Left lung (tissue), 10 donors: ENCODE measurements around the gene ALLC. TPM values are rescaled to one million over a fixed set of nuclear protein-coding genes. Genes with fewer than 3 reads are reported as not detected.

Experiments
- ATAC-seq: fragments of 200-7000 bp; cut with Tn5 transposase; one replicate; pipeline ENCODE4 v1.9.1; 2020; ENCODE audit warnings: moderate library complexity
- DNase-seq, 4 donors: peaks; one replicate each; pipeline ENCODE4 v3.0.0-alpha.2; 2013 to 2020
- H3K27ac ChIP-seq, 2 donors: fragments of 200-600 bp; sonication (generic) in 1 of 2; one replicate each; pipeline versions ENCODE4 v1.5.0 to v1.8.0; 2020 to 2021
- H3K27me3 ChIP-seq, 2 donors: fragments of 200-600 bp; sonication (generic) in 1 of 2; one replicate each; pipeline versions ENCODE4 v1.5.0 to v1.8.0; 2020 to 2021
- H3K36me3 ChIP-seq, 2 donors: fragments of 200-600 bp; sonication (generic) in 1 of 2; one replicate each; pipeline versions ENCODE4 v1.5.0 to v1.8.0; 2020 to 2021
- H3K4me1 ChIP-seq, 2 donors: fragments of 200-600 bp; one replicate each; pipeline ENCODE4 v1.8.0; 2021
- H3K4me3 ChIP-seq, 2 donors: fragments of 200-600 bp; sonication (generic) in 1 of 2; one replicate each; pipeline versions ENCODE4 v1.5.0 to v1.8.0; 2020 to 2021; ENCODE audit warnings: mild to moderate bottlenecking in 1 of 2
- H3K9me3 ChIP-seq, 2 donors: fragments of 200-600 bp; sonication (generic) in 1 of 2; one replicate each; pipeline versions ENCODE4 v1.5.0 to v1.8.0; 2020 to 2021
- intact Hi-C, 2 donors: fragments of 100-400 bp; cut with DNase I; formaldehyde crosslinking; loops; one replicate each; pipeline versions ENCODE4 v1.11.2 to v1.14.2; 2022
- polyA plus RNA-seq, 6 donors: library from polyadenylated mRNA; unstranded; fragments of 120-200 nt; gene quantifications; one replicate each; pipeline ENCODE4 v1.2.1, GENCODE V29; 2013; ENCODE audit not compliant: insufficient read length in 6 of 6
- total RNA-seq, 2 donors: library from RNA; stranded (reverse); fragmentation: NEBNext Ultra II Directional; extraction: Animal tissue kit (Norgen Biotek cat#: 25700); gene quantifications; one replicate each; pipeline ENCODE4 v1.2.1, GENCODE V29; 2021
- TF ChIP-seq, protein P1 (sequence below), 2 donors: fragments of 200-600 bp; sonication (generic) in 1 of 2; IDR thresholded peaks; one replicate each; pipeline versions ENCODE4 v1.5.0 to v1.8.0; 2021; ENCODE audit warnings: antibody characterized with exemption in 2 of 2
- donor health status: DM: no; HTN: yes; CAD: no.
- donor health status: DM: no; HTN: no; CAD: no.

ALLC gene
- total and polyA plus RNA-seq, 8 donors = 0.13 TPM; not detected in 7

DNA sequence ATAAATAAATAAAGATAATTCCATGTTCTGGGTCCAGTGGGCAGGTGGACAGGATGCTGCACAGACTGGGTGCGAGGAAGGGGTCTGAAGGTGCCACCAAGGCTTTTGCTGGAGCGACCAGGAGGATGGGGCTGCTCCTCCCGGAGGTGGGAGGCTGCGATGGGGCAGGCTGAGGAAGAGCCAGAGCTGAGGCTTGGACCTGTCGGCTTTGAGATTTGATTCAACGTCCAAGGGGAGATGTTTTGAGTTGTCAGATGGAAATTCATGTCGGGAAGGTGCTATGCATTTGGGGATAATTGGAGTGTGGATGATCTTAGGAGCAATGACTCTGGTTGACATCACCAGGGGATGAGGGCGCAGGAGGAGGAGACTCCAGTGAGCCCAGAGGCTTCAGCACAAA, 11.7 kb downstream of the ALLC start:
- Histone ChIP-seq H3K9me3 (no peaks in the 10 kb centered on the region), H3K36me3 (no peaks in the 10 kb centered on the region), H3K4me3 (no peak overlapping the region), H3K27me3 (no peaks in the 10 kb centered on the region), H3K27ac (no peak overlapping the region), H3K4me1 (no peaks in the 10 kb centered on the region)
- ATAC-seq (no peak), DNase-seq (no peak)
- intact Hi-C loops = no loop called here
- TF ChIP-seq, protein P1, sequence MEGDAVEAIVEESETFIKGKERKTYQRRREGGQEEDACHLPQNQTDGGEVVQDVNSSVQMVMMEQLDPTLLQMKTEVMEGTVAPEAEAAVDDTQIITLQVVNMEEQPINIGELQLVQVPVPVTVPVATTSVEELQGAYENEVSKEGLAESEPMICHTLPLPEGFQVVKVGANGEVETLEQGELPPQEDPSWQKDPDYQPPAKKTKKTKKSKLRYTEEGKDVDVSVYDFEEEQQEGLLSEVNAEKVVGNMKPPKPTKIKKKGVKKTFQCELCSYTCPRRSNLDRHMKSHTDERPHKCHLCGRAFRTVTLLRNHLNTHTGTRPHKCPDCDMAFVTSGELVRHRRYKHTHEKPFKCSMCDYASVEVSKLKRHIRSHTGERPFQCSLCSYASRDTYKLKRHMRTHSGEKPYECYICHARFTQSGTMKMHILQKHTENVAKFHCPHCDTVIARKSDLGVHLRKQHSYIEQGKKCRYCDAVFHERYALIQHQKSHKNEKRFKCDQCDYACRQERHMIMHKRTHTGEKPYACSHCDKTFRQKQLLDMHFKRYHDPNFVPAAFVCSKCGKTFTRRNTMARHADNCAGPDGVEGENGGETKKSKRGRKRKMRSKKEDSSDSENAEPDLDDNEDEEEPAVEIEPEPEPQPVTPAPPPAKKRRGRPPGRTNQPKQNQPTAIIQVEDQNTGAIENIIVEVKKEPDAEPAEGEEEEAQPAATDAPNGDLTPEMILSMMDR (IDR thresholded peaks at IDR 0.05) = no peak

DNA sequence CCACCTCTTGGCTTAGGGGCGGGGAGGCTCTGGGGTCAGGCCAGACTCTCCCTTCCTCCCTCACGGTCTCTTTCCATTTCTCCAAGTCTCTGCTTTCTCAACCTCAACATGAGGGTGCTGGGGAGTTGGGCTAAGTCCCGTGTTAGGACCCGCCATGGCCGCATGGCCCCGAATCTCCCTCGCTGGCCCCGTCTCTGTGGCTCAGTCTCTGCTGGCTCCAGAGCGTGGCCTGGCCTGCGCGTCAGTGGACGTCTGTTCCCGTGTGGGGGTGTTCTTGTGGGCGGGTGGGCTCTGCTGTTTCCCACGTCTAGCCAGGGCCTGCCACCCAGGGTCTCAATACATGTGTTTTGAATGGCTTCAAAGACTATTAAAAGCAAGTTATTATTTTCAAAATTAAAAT, 12.4 kb downstream of the ALLC start:
- no peaks in the 10 kb centered on the region for H3K9me3 ChIP-seq
- H3K27me3 ChIP-seq = no peaks in the 10 kb centered on the region
- no peak for ATAC-seq
- intact Hi-C loops = no loop called here
- no peak for DNase-seq
- no peaks in the 10 kb centered on the region for H3K4me1 ChIP-seq
- no peaks in the 10 kb centered on the region for H3K36me3 ChIP-seq
- no peak overlapping the region for H3K4me3 ChIP-seq
- TF ChIP-seq, protein P1 (IDR thresholded peaks at IDR 0.05) = no peak
- H3K27ac ChIP-seq = no peak overlapping the region

DNA sequence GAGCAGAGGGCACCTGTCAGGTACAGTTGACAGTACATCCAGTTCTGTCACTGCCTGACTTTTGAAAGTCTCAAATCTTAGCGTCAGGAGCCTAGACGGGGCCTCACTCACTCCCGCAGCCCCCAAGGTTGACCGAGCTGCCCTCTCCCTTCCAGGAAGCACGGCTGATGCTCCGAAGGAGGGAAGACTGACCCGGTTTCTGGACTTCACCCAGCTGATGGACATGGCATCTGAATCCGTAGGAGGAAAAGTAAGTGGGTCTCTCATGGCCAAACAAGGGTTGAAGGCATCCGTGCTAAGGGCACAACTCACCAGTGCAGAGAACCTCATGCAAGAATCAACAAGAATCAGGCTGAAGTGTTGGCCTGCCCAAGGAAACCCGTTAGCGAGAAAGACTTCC, 12.9 kb downstream of the ALLC start:
- ATAC-seq = no peak
- no peaks in the 10 kb centered on the region for H3K36me3 ChIP-seq
- no peaks in the 10 kb centered on the region for H3K27me3 ChIP-seq
- H3K4me1 ChIP-seq = no peaks in the 10 kb centered on the region
- no peak overlapping the region for H3K4me3 ChIP-seq
- intact Hi-C loops = no loop called here
- H3K27ac ChIP-seq = no peak overlapping the region
- DNase-seq = no peak
- no peaks in the 10 kb centered on the region for H3K9me3 ChIP-seq
- TF ChIP-seq, protein P1 (IDR thresholded peaks at IDR 0.05) = no peak

DNA sequence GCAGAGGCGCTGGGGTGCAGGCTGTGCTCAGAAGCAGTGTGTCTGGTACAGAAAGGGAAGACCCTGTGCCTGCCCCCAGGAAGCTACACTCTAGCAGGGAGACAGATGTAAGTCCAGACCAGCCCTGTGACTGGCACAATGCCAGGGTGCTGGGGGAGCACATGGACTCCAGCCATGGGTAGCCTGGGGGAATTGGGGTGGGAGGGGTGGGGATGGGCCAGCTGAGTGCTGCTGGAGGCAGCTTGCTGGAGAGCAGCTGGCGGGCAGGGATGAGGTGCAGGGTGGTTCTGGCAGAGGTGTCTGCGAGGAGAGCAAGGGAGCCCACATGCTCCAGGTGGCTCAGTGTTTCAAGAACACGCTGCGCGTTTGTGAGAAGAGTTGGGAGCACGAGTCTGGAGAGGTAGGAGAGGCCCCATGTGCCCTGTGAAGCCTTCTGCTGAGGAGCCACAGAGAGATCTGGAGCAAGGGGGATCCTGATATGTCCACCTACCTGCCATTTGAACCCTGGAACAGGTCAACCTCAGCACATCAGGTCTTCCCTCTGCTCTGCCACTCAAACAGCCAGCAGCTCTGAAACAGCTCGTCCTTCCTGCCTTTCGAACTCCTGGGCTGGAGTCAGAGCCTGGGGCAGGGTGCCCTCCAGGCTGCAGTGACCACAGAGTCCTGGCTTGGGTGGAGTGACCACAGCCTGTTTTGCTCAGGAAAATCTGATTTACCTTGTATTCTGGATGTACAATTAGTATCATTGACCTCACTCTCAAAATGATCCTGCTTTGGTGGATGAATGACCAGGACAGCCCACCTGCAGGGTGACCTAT, 15.1 kb downstream of the ALLC start:
- Histone ChIP-seq H3K4me3 (no peak overlapping the region), H3K4me1 (no peaks in the 10 kb centered on the region), H3K9me3 (no peaks in the 10 kb centered on the region), H3K36me3 (no peaks in the 10 kb centered on the region), H3K27me3 (no peaks in the 10 kb centered on the region), H3K27ac (no peak overlapping the region)
- TF ChIP-seq, protein P1 (IDR thresholded peaks at IDR 0.05) = no peak
- intact Hi-C loops = no loop called here
- ATAC-seq = no peak
- DNase-seq = no peak

DNA sequence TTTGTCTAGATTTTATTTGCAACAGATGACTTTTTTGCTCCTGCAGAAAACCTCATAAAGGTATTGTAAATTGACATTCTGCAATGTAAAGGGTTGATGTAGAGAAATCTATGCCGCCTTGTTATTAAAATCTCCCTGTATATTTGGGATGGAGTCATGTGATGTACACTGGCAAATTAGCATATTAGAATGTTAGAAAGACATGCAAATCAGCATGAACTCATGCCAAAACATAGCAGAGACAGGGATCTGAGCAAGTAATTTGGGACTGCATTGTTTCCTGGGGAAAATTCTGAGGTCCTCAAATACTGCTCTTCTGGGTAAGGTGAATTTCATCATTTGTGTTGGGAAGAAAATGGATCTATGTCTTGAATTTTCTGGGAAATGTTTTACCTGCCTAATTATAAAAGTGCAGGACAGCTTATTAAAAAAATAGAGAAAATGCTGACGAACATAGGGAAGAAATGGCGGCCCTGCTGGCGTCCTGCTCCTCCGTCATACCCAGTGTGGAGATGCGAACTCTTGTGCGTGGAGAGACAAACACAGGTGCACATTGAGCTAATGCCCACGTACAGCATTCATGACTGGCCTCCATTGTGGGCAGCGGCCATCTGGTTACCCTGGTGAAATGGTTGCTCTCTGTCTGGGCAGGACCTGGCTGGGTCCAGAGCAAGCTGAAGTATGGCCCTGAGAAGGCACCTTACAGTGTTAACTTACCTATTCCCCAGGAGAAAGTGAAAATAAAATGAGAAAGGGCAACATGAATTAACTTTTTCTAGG, 16.3 kb downstream of the ALLC start:
- H3K27ac ChIP-seq = no peak overlapping the region
- DNase-seq (no peak), ATAC-seq (no peak)
- intact Hi-C loops = no loop called here
- TF ChIP-seq, protein P1 (IDR thresholded peaks at IDR 0.05) = no peak
- no peaks in the 10 kb centered on the region for H3K36me3 ChIP-seq
- H3K4me1 ChIP-seq = no peaks in the 10 kb centered on the region
- peaks cover 0 to under 1% of the 10 kb centered on the region in 2 donors for H3K27me3 ChIP-seq
- no peak overlapping the region for H3K4me3 ChIP-seq
- no peaks in the 10 kb centered on the region for H3K9me3 ChIP-seq
